Measurements from ENCODE around the gene NFIA.

NFIA gene

GRCh38 chr1:61447968-61448430 is 365.6 kb downstream of the NFIA start:
- H3K79me2 ChIP-seq, result no peaks in the 10 kb centered on the region
- H3K9me3 ChIP-seq (ENCODE audit: control insufficient read depth, low read length), result no peaks in the 10 kb centered on the region
- peaks cover 33% of the 10 kb centered on the region for H3K4me1 ChIP-seq
- H3K27me3 ChIP-seq (ENCODE audit: control insufficient read depth, insufficient read depth, low read length), result no peaks in the 10 kb centered on the region
- TF ChIP-seq CTCF (IDR thresholded peaks at IDR 0.05), result no peak
- H3K27ac ChIP-seq, result no peak overlapping the region
- H2AFZ ChIP-seq, result no peak overlapping the region
- H3K4me3 ChIP-seq (ENCODE audit: low read depth, low read length), result no peak overlapping the region
- no peak overlapping the region for H3K4me2 ChIP-seq (ENCODE audit: low read length)
- H3K36me3 ChIP-seq (ENCODE audit: control insufficient read depth, insufficient read depth, low read length), result no peaks in the 10 kb centered on the region
- no peak overlapping the region for H3K9ac ChIP-seq

GRCh38 chr1:61448914-61449313 is 366.6 kb downstream of the NFIA start:
- no peaks in the 10 kb centered on the region for H3K79me2 ChIP-seq
- TF ChIP-seq CTCF (IDR thresholded peaks at IDR 0.05), result no peak
- H2AFZ ChIP-seq, result no peak overlapping the region
- no peaks in the 10 kb centered on the region for H3K9me3 ChIP-seq (ENCODE audit: control insufficient read depth, low read length)
- H3K4me1 ChIP-seq, result peaks cover 35% of the 10 kb centered on the region
- H3K9ac ChIP-seq, result no peak overlapping the region
- H3K36me3 ChIP-seq (ENCODE audit: control insufficient read depth, insufficient read depth, low read length), result no peaks in the 10 kb centered on the region
- H3K27ac ChIP-seq, result peak overlapping the region; percentile 21
- H3K4me2 ChIP-seq (ENCODE audit: low read length), result no peak overlapping the region
- H3K27me3 ChIP-seq (ENCODE audit: control insufficient read depth, insufficient read depth, low read length), result no peaks in the 10 kb centered on the region
- no peak overlapping the region for H3K4me3 ChIP-seq (ENCODE audit: low read depth, low read length)

- peaks cover 35% of the 10 kb centered on the region for H3K4me1 ChIP-seq
- H2AFZ ChIP-seq, result no peak overlapping the region
- H3K27ac ChIP-seq, result peak overlapping the region; percentile 71
- no peaks in the 10 kb centered on the region for H3K36me3 ChIP-seq (ENCODE audit: control insufficient read depth, insufficient read depth, low read length)
- no peaks in the 10 kb centered on the region for H3K79me2 ChIP-seq
- H3K9me3 ChIP-seq (ENCODE audit: control insufficient read depth, low read length), result no peaks in the 10 kb centered on the region
- no peak overlapping the region for H3K9ac ChIP-seq
- H3K27me3 ChIP-seq (ENCODE audit: control insufficient read depth, insufficient read depth, low read length), result no peaks in the 10 kb centered on the region
- no peak overlapping the region for H3K4me3 ChIP-seq (ENCODE audit: low read depth, low read length)
- no peak overlapping the region for H3K4me2 ChIP-seq (ENCODE audit: low read length)
- TF ChIP-seq CTCF (IDR thresholded peaks at IDR 0.05), result no peak
These were observed 367.0 kb downstream of the NFIA start for GRCh38 chr1:61449410-61449809.

- Histone ChIP-seq H3K4me3 (ENCODE audit: low read depth, low read length) (no peak overlapping the region), H3K9me3 (ENCODE audit: control insufficient read depth, low read length) (no peaks in the 10 kb centered on the region), H3K36me3 (ENCODE audit: control insufficient read depth, insufficient read depth, low read length) (no peaks in the 10 kb centered on the region), H3K79me2 (no peaks in the 10 kb centered on the region), H2AFZ (peak overlapping the region; percentile 9), H3K4me1 (peaks cover 32% of the 10 kb centered on the region), H3K27me3 (ENCODE audit: control insufficient read depth, insufficient read depth, low read length) (no peaks in the 10 kb centered on the region), H3K4me2 (ENCODE audit: low read length) (no peak overlapping the region), H3K9ac (no peak overlapping the region), H3K27ac (peak overlapping the region; percentile 71)
- no peak for TF ChIP-seq CTCF (IDR thresholded peaks at IDR 0.05)
These were observed 368.1 kb downstream of the NFIA start for GRCh38 chr1:61450454-61450853.

- Histone ChIP-seq H2AFZ (peak overlapping the region; percentile 9), H3K36me3 (ENCODE audit: control insufficient read depth, insufficient read depth, low read length) (no peaks in the 10 kb centered on the region)
These were observed 368.7 kb downstream of the NFIA start for GRCh38 chr1:61450872-61451571.

More at GRCh38 chr1:61450872-61451571, 368.7 kb downstream of the NFIA start:
- Histone ChIP-seq H3K4me1 (peaks cover 27% of the 10 kb centered on the region), H3K9me3 (ENCODE audit: control insufficient read depth, low read length) (no peaks in the 10 kb centered on the region), H3K27ac (peak overlapping the region; percentile 71), H3K27me3 (ENCODE audit: control insufficient read depth, insufficient read depth, low read length) (no peaks in the 10 kb centered on the region), H3K79me2 (no peaks in the 10 kb centered on the region), H3K4me2 (ENCODE audit: low read length) (peak overlapping the region; percentile 3), H3K9ac (no peak overlapping the region), H3K4me3 (ENCODE audit: low read depth, low read length) (no peak overlapping the region)
- TF ChIP-seq CTCF (IDR thresholded peaks at IDR 0.05), result no peak

Data from parathyroid adenoma (tissue), 2 donors.